ENCODE results near the gene PTPRF. TPM values are rescaled to one million over a fixed set of nuclear protein-coding genes. Genes with fewer than 3 reads are reported as not detected.

The PTPRF gene
- total and polyA plus RNA-seq, 10 donors: 2.7 to 25.0 (median 10.8) TPM

GRCh38 chr1:43587001-43587400 lies 56.3 kb downstream of the PTPRF start:
- Histone ChIP-seq H3K27me3 (replicated peaks in 1 of 7) (no peaks in the 10 kb centered on the region), H3K36me3 (peaks cover 0 to 11% (median 0%) of the 10 kb centered on the region in 6 donors), H3K4me3 (no peak overlapping the region), H3K4me1 (no peaks in the 10 kb centered on the region), H3K27ac (no peak overlapping the region), H3K9me3 (no peaks in the 10 kb centered on the region)
- 68 to 95% (median 89%) methylated on average over 2 of the region's 2 CpGs for WGBS, 5 donors
- no peak for TF ChIP-seq POLR2A (IDR thresholded peaks at IDR 0.05)
- TF ChIP-seq POLR2AphosphoS5 (IDR thresholded peaks at IDR 0.05): no peak
- no peak for DNase-seq
- intact Hi-C loops (cut with DNase I; ENCODE audit: low total_unique reads): no loop called here

- WGBS, 5 donors: 71 to 90% (median 80%) methylated on average over 7 to 9 of the region's 9 CpGs
- intact Hi-C loops (cut with DNase I; ENCODE audit: low total_unique reads): no loop called here
Measured at GRCh38 chr1:43587594-43587993, 56.9 kb downstream of the PTPRF start.

GRCh38 chr1:43588592-43588991 lies 57.9 kb downstream of the PTPRF start:
- no peak overlapping the region for H3K4me3 ChIP-seq
- no peaks in the 10 kb centered on the region for H3K9me3 ChIP-seq
- H3K4me1 ChIP-seq: no peaks in the 10 kb centered on the region
- no peaks in the 10 kb centered on the region for H3K27me3 ChIP-seq (replicated peaks in 1 of 7)
- no peak for DNase-seq
- TF ChIP-seq POLR2AphosphoS5 (IDR thresholded peaks at IDR 0.05) (no peak), POLR2A (IDR thresholded peaks at IDR 0.05) (no peak), CTCF (IDR thresholded peaks at IDR 0.05 in 8 of 11, conservative IDR thresholded peaks at IDR 0.05 in 3 of 11) (no peak)
- H3K36me3 ChIP-seq: peaks cover 0 to 14% (median 0%) of the 10 kb centered on the region in 6 donors
- intact Hi-C loops (cut with DNase I; ENCODE audit: low total_unique reads): no loop called here
- no peak overlapping the region for H3K27ac ChIP-seq
- WGBS, 5 donors: 80 to 95% (median 92%) methylated on average over 5 to 18 of the region's 18 CpGs

More at GRCh38 chr1:43587594-43587993, 56.9 kb downstream of the PTPRF start:
- Histone ChIP-seq H3K9me3 (no peaks in the 10 kb centered on the region), H3K36me3 (peaks cover 0 to 12% (median 0%) of the 10 kb centered on the region in 6 donors), H3K27me3 (replicated peaks in 1 of 7) (no peaks in the 10 kb centered on the region), H3K4me3 (no peak overlapping the region), H3K27ac (no peak overlapping the region), H3K4me1 (no peaks in the 10 kb centered on the region)
- TF ChIP-seq POLR2AphosphoS5 (IDR thresholded peaks at IDR 0.05): no peak
- TF ChIP-seq POLR2A (IDR thresholded peaks at IDR 0.05): no peak
- TF ChIP-seq CTCF (IDR thresholded peaks at IDR 0.05 in 8 of 11, conservative IDR thresholded peaks at IDR 0.05 in 3 of 11): no peak
- DNase-seq: no peak

GRCh38 chr1:43590388-43590925 lies 59.8 kb downstream of the PTPRF start:
- TF ChIP-seq CTCF (IDR thresholded peaks at IDR 0.05 in 8 of 11, conservative IDR thresholded peaks at IDR 0.05 in 3 of 11) (no peak), POLR2AphosphoS5 (IDR thresholded peaks at IDR 0.05) (no peak), POLR2A (IDR thresholded peaks at IDR 0.05) (no peak)
- Histone ChIP-seq H3K4me3 (no peak overlapping the region), H3K9me3 (no peaks in the 10 kb centered on the region), H3K36me3 (peaks cover 0 to 14% (median 0%) of the 10 kb centered on the region in 6 donors), H3K27ac (no peak overlapping the region), H3K27me3 (replicated peaks in 1 of 7) (no peaks in the 10 kb centered on the region), H3K4me1 (no peaks in the 10 kb centered on the region)
- DNase-seq: no peak
- intact Hi-C loops (cut with DNase I; ENCODE audit: low total_unique reads): no loop called here
- 50 to 92% (median 73%) methylated on average over 1 of the region's 1 CpG for WGBS, 5 donors

All from spleen (tissue), 11 donors.